ENCODE results near the gene TBR1.

Gene TBR1

DNA sequence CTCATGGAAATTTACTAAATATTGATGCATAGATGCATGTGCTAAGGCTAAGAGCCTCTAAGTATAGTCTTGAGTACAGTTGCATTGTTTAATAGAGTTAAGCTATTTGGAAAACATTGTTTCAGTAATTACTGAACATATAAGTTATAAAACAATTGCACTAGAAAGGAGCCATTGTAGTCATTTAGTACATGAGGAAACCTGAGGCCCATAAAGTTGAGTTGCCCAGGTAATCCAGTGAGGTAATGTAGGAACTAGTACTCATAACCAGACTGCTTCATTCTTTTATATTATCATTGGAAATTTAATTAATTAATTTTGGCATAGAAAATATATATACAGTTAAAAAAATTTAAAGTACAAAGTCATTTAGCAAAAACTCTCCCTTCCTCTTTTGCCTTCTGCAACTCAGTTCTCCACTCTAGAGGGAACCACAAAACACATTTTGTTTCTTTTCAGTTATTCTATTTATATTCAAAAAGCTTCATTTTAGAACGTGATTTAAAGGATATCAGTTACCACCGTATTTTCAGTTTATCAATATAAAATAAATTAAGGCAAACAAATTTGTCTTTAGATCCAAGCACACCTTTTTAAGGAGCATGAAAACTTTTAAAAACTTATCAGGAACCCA, 27.8 kb upstream of the TBR1 start:
- Histone ChIP-seq H3K4me3 (ENCODE audit: low read depth, low read length) (no peak overlapping the region), H3K9me3 (ENCODE audit: severe bottlenecking) (no peaks in the 10 kb centered on the region), H3K36me3 (peaks cover 15% of the 10 kb centered on the region), H3K27me3 (ENCODE audit: insufficient read depth, low read depth, severe bottlenecking) (no peaks in the 10 kb centered on the region), H3K27ac (no peak overlapping the region)
- TF ChIP-seq, protein P1, sequence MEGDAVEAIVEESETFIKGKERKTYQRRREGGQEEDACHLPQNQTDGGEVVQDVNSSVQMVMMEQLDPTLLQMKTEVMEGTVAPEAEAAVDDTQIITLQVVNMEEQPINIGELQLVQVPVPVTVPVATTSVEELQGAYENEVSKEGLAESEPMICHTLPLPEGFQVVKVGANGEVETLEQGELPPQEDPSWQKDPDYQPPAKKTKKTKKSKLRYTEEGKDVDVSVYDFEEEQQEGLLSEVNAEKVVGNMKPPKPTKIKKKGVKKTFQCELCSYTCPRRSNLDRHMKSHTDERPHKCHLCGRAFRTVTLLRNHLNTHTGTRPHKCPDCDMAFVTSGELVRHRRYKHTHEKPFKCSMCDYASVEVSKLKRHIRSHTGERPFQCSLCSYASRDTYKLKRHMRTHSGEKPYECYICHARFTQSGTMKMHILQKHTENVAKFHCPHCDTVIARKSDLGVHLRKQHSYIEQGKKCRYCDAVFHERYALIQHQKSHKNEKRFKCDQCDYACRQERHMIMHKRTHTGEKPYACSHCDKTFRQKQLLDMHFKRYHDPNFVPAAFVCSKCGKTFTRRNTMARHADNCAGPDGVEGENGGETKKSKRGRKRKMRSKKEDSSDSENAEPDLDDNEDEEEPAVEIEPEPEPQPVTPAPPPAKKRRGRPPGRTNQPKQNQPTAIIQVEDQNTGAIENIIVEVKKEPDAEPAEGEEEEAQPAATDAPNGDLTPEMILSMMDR (IDR thresholded peaks at IDR 0.05; ENCODE audit: low read depth, low read length): no peak
- DNase-seq: no peak

DNA sequence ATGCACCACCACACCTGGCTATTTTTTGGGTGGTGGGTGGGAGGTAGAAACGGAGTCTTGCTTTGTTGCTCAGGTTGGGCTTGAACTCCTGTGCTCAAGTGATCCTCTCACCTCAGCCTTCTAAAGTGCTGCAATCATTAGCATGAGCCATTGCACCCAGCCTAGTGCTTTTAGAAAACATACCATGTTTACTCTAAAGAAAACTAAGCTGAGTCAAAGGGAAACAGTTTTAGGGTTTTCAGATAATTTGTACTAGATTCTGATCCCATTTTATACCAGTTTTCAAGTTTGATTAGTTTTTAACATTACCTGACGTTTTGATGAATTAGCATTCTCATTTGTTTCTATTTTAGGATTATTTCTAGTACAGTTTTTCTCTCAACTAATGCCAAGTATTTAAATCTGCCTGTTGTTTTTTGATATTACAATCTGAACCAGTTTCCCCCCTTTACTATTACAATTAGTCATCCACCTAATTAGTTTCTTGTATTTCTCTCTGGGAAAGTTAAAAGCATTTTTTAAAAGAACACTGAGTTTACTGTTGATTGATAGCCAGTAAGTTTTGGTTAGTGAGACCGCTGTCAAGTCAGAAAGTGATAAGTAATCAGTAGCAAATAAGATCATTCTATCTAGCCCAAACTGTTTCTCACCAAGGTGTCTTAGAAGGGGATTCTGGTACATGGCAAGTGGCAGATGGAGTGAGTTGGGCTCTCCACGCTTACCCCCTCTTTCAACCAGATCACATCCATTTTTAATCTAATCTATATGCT, 24.2 kb upstream of the TBR1 start:
- Histone ChIP-seq H3K9me3 (ENCODE audit: severe bottlenecking) (no peaks in the 10 kb centered on the region), H3K36me3 (peaks cover 31% of the 10 kb centered on the region), H3K4me3 (ENCODE audit: low read depth, low read length) (no peak overlapping the region), H3K27me3 (ENCODE audit: insufficient read depth, low read depth, severe bottlenecking) (no peaks in the 10 kb centered on the region), H3K27ac (no peak overlapping the region)
- no peak for DNase-seq
- TF ChIP-seq, protein P1 (IDR thresholded peaks at IDR 0.05; ENCODE audit: low read depth, low read length): no peak

DNA sequence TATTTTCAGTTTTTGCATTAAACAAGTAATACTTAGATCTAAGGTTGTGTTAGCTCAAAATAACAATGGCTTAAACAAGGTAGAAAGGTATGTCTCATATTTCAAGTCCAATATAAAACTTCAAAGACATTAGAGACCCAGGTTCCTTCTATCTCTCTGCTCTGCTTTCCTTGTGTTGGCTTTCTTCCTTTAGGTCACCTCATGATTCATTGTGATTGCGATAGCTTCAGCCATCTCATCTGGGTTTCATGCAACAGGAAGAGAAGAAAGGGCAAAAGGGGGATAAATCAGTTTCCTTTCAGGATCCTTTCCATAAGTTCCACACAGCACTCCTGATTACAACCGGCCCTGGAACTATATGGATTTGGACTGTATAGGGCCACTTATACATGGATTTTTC, 16.0 kb upstream of the TBR1 start:
- no peaks in the 10 kb centered on the region for H3K27me3 ChIP-seq (ENCODE audit: insufficient read depth, low read depth, severe bottlenecking)
- DNase-seq: no peak
- peaks cover 34% of the 10 kb centered on the region for H3K36me3 ChIP-seq
- H3K9me3 ChIP-seq (ENCODE audit: severe bottlenecking): no peaks in the 10 kb centered on the region
- TF ChIP-seq, protein P1 (IDR thresholded peaks at IDR 0.05; ENCODE audit: low read depth, low read length): no peak
- no peak overlapping the region for H3K27ac ChIP-seq
- no peak overlapping the region for H3K4me3 ChIP-seq (ENCODE audit: low read depth, low read length)

DNA sequence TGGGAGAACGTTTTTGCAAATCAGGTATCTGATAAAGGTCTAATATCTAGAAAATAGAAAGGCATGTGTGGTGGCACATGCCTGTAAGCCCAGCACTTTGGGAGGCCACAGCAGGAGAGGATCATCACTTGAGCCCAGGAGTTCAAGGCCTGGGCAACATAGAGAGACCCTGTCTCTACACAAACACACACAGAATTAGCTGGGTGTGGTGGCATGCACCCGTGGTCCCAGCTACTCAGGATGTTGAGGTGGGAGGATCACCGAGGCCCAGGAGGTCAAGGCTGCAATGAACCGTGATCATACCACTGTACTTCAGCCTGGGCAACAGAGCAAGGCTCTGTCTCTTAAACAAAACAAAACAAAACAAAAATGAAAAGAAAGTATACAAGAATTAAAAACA, 13.8 kb upstream of the TBR1 start:
- no peak overlapping the region for H3K4me3 ChIP-seq (ENCODE audit: low read depth, low read length)
- H3K36me3 ChIP-seq: peaks cover 18% of the 10 kb centered on the region
- DNase-seq: no peak
- TF ChIP-seq, protein P1 (IDR thresholded peaks at IDR 0.05; ENCODE audit: low read depth, low read length): no peak
- no peaks in the 10 kb centered on the region for H3K27me3 ChIP-seq (ENCODE audit: insufficient read depth, low read depth, severe bottlenecking)
- no peaks in the 10 kb centered on the region for H3K9me3 ChIP-seq (ENCODE audit: severe bottlenecking)
- H3K27ac ChIP-seq: no peak overlapping the region

DNA sequence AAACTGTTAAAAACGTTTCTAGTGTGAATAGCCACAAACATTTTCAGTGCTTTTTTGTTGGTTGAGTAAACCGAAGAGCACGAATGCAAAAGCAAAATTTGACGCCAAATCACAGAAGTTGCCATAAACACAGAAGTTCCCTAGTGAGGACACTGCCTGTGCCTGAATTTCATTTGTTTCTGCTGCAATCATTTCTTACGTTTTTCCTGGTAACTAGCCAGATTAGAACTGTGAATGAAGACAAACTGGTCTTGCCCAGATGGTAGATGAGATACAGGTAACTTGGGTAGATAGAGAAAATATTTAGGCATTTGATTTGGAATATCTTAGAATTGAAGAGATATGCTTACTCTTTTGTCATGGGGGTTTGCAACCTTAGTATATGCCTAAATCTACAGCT, 9.8 kb upstream of the TBR1 start:
- no peak for DNase-seq
- Histone ChIP-seq H3K27ac (no peak overlapping the region), H3K9me3 (ENCODE audit: severe bottlenecking) (no peaks in the 10 kb centered on the region), H3K4me3 (ENCODE audit: low read depth, low read length) (no peak overlapping the region), H3K27me3 (ENCODE audit: insufficient read depth, low read depth, severe bottlenecking) (no peaks in the 10 kb centered on the region), H3K36me3 (peaks cover 10% of the 10 kb centered on the region; the same call in 1 of the 2 replicates)
- TF ChIP-seq, protein P1 (IDR thresholded peaks at IDR 0.05; ENCODE audit: low read depth, low read length): no peak
